ENCODE results near the gene NLRP1.

- TF ChIP-seq POLR2A (IDR thresholded peaks at IDR 0.05; ENCODE audit: low read length), result no peak
- no peak for TF ChIP-seq GATA1 (IDR thresholded peaks at IDR 0.05; ENCODE audit: low read depth, low read length)
Measured at GRCh38 chr17:5558815-5559785, 25.2 kb downstream of the NLRP1 start.
